KMS-11 (cell line): ENCODE data around the gene KDSR.

Source experiments
- H2AFZ ChIP-seq: fragments of 200-600 bp; sonication (generic); 2 replicates; pipeline ENCODE4 v1.6.1; 2016; ENCODE audit warnings: antibody characterized with exemption, mixed run types, low read depth
- H3K27ac ChIP-seq: fragments of 200-600 bp; sonication (generic); 2 replicates; pipeline ENCODE4 v1.6.1; 2016; ENCODE audit warnings: mild to moderate bottlenecking, mixed run types
- H3K27me3 ChIP-seq: fragments of 200-600 bp; sonication (generic); 2 replicates; pipeline ENCODE4 v1.6.1; 2017; ENCODE audit warnings: mild to moderate bottlenecking, low read depth, mixed run types, moderate library complexity; ENCODE audit not compliant: insufficient read depth
- H3K36me3 ChIP-seq: fragments of 200-600 bp; sonication (generic); 2 replicates; pipeline ENCODE4 v1.6.1; 2017; ENCODE audit warnings: mild to moderate bottlenecking, mixed run types; ENCODE audit not compliant: insufficient read depth
- H3K4me1 ChIP-seq: fragments of 200-600 bp; sonication (generic); 2 replicates; pipeline ENCODE4 v1.6.1; 2016; ENCODE audit warnings: mild to moderate bottlenecking, low read depth, mixed run types; ENCODE audit not compliant: poor library complexity, severe bottlenecking
- H3K4me2 ChIP-seq: fragments of 200-600 bp; sonication (generic); 2 replicates; pipeline ENCODE4 v1.7.0; 2016; ENCODE audit warnings: mild to moderate bottlenecking, mixed run types
- H3K4me3 ChIP-seq: fragments of 200-600 bp; sonication (generic); IDR thresholded peaks from 2 replicates; pipeline ENCODE4 v1.6.1; 2017; ENCODE audit warnings: low read depth, low read length, mixed read lengths; ENCODE audit not compliant: insufficient read depth
- H3K79me2 ChIP-seq: fragments of 200-600 bp; sonication (generic); 2 replicates; pipeline ENCODE4 v1.6.1; 2016; ENCODE audit warnings: low read depth, mixed run types; ENCODE audit not compliant: insufficient read depth
- H3K9ac ChIP-seq: fragments of 200-600 bp; sonication (generic); 2 replicates; pipeline ENCODE4 v1.6.1; 2016; ENCODE audit warnings: mild to moderate bottlenecking, mixed run types
- H4K20me1 ChIP-seq: fragments of 200-600 bp; sonication (generic); 2 replicates; pipeline ENCODE4 v1.6.1; 2016; ENCODE audit warnings: mild to moderate bottlenecking, mixed run types; ENCODE audit not compliant: insufficient read depth
- CTCF ChIP-seq: fragments of 200-600 bp; sonication (generic); conservative IDR thresholded peaks from 2 replicates; pipeline ENCODE4 v1.6.1; 2017; ENCODE audit warnings: low read depth, mild to moderate bottlenecking, antibody characterized with exemption, low read length, moderate library complexity, mixed read lengths

The KDSR gene, protein sequence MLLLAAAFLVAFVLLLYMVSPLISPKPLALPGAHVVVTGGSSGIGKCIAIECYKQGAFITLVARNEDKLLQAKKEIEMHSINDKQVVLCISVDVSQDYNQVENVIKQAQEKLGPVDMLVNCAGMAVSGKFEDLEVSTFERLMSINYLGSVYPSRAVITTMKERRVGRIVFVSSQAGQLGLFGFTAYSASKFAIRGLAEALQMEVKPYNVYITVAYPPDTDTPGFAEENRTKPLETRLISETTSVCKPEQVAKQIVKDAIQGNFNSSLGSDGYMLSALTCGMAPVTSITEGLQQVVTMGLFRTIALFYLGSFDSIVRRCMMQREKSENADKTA

DNA sequence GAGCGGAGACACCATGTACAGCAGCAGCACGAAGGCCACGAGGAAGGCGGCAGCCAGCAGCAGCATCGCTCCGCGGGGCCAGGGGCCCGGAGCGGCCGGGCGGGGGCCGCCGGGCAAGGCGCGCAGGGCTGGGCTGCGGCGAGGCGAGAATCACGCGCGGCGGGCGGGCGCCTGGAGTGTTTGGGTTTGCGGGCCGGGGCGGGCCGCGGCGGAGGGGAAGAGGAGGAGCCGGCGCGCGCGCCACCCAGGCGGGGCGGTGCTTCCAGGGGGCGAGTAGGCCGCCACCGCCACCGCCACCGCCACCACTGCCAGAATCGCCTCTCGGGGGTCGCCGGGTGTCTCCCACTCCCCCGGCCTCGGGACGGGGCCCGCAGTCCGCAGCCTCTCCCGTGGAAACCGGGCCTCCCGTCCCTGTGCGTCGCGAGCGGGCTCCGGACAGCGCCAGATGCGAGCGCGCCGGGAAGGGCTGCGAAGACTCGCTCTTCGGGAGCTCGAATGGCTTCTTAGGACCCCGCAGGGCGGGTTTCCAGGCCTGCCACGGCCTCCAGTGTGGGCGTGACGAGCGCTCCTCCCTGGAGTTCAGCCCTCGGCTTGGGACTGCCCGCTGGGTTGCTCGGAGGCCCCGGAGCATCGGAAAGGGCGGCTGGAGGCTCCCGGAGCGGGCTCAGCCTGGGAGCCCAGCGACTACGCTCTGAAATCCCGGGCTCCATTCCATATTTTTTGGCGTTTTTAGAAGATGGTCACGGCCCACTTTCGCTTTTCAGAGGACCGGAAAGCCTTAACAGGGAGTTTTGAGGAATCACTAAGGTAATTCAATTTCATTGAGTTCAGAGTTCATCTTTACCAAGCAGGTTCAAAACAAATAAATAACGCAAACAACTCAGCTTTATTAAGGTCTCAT, at the start of gene KDSR:
Gene KDSR, minus strand, starts transcription at position 154 of the 901 bp plus-strand sequence. Its CDS starts 88 bp downstream, at position 66.
- Histone ChIP-seq H3K27me3 (no peaks in the 10 kb centered on the region), H3K79me2 (no peaks in the 10 kb centered on the region), H3K36me3 (no peaks in the 10 kb centered on the region; the same call in 1 of the 2 replicates), H2AFZ (peak within 1 kb of the TSS; percentile 97), H3K9ac (peak within 1 kb of the TSS; percentile 73), H3K27ac (peak within 1 kb of the TSS; percentile 25), H3K4me2 (peak within 1 kb of the TSS; percentile 84), H3K4me3 (peak within 1 kb of the TSS; percentile 44), H3K4me1 (peaks cover 18% of the 10 kb centered on the region), H4K20me1 (no peaks in the 10 kb centered on the region)
- no peak for TF ChIP-seq CTCF

DNA sequence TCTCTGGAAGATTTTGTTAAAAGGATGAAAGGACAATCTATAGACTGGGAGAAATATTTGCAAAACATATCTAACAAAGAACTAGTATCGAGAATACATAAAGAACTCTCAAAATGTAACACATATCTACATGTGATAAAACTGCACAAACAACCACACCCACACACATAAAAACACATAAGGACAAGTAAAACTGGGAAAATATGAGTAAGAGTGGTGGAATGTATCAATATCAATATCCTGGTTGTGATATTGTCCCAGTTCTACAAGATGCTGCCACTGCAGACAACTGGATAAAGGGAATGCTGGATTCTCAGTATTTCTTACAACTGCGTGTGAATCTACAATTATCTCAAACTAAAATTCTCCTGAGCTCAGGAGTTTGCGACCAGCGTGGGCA, 45.9 kb upstream of the KDSR start:
- H4K20me1 ChIP-seq, result no peaks in the 10 kb centered on the region
- H3K9ac ChIP-seq, result no peak overlapping the region
- TF ChIP-seq CTCF, result no peak
- peaks cover 55% of the 10 kb centered on the region; the same call in 1 of the 2 replicates for H3K79me2 ChIP-seq
- no peak overlapping the region for H3K4me3 ChIP-seq
- no peak overlapping the region for H3K27ac ChIP-seq
- no peak overlapping the region for H2AFZ ChIP-seq
- H3K36me3 ChIP-seq, result no peaks in the 10 kb centered on the region; the same call in none of the 2 replicates
- peaks cover 26% of the 10 kb centered on the region for H3K4me1 ChIP-seq
- H3K4me2 ChIP-seq, result no peak overlapping the region
- H3K27me3 ChIP-seq, result no peaks in the 10 kb centered on the region

GRCh38 chr18:63410792-63411191, 43.8 kb upstream of the KDSR start:
- Histone ChIP-seq H4K20me1 (no peaks in the 10 kb centered on the region), H3K79me2 (peaks cover 36% of the 10 kb centered on the region; the same call in 1 of the 2 replicates), H3K4me3 (no peak overlapping the region), H3K36me3 (no peaks in the 10 kb centered on the region; the same call in none of the 2 replicates), H3K4me2 (no peak overlapping the region), H3K27ac (no peak overlapping the region), H3K4me1 (peaks cover 26% of the 10 kb centered on the region), H3K27me3 (no peaks in the 10 kb centered on the region), H3K9ac (no peak overlapping the region), H2AFZ (no peak overlapping the region)
- no peak for TF ChIP-seq CTCF

GRCh38 chr18:63409301-63409700, 42.3 kb upstream of the KDSR start:
- Histone ChIP-seq H3K79me2 (peaks cover 24% of the 10 kb centered on the region; the same call in 1 of the 2 replicates), H3K4me1 (peaks cover 26% of the 10 kb centered on the region), H2AFZ (no peak overlapping the region), H3K36me3 (no peaks in the 10 kb centered on the region; the same call in 1 of the 2 replicates), H3K4me2 (no peak overlapping the region), H3K27ac (no peak overlapping the region; the same call in 1 of the 2 replicates), H3K27me3 (no peaks in the 10 kb centered on the region), H4K20me1 (no peaks in the 10 kb centered on the region), H3K9ac (no peak overlapping the region), H3K4me3 (no peak overlapping the region)
- no peak for TF ChIP-seq CTCF
